ENCODE results near the gene LPXN. TPM values are rescaled to one million over a fixed set of nuclear protein-coding genes. Genes with fewer than 3 reads are reported as not detected.

Gene LPXN
- total and polyA plus RNA-seq, 10 of the 15 experiments (the other 5 are each of a cell fraction or from before 2014, with no cell fraction given) = 131 to 349 (median 201) TPM

DNA sequence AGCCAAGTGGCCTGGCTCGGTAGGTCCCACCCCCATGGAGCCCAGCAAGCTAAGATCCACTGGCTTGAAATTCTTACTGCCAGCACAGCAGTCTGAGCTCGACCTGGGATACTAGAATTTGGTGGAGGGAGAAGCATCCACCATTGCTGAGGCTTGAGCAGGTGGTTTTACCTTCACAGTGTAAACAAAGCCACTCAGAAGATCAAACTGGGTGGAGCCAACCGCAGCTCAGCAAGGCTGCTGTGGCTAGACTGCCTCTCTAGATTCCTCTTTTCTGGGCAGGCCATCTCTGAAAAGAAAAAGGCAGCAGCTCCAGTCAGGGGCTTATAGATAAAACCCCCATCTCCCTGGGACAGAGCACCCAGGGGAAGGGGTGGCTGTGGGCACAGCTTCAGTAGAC, 45.4 kb downstream of the LPXN start (continued):
- TF ChIP-seq, protein P1, sequence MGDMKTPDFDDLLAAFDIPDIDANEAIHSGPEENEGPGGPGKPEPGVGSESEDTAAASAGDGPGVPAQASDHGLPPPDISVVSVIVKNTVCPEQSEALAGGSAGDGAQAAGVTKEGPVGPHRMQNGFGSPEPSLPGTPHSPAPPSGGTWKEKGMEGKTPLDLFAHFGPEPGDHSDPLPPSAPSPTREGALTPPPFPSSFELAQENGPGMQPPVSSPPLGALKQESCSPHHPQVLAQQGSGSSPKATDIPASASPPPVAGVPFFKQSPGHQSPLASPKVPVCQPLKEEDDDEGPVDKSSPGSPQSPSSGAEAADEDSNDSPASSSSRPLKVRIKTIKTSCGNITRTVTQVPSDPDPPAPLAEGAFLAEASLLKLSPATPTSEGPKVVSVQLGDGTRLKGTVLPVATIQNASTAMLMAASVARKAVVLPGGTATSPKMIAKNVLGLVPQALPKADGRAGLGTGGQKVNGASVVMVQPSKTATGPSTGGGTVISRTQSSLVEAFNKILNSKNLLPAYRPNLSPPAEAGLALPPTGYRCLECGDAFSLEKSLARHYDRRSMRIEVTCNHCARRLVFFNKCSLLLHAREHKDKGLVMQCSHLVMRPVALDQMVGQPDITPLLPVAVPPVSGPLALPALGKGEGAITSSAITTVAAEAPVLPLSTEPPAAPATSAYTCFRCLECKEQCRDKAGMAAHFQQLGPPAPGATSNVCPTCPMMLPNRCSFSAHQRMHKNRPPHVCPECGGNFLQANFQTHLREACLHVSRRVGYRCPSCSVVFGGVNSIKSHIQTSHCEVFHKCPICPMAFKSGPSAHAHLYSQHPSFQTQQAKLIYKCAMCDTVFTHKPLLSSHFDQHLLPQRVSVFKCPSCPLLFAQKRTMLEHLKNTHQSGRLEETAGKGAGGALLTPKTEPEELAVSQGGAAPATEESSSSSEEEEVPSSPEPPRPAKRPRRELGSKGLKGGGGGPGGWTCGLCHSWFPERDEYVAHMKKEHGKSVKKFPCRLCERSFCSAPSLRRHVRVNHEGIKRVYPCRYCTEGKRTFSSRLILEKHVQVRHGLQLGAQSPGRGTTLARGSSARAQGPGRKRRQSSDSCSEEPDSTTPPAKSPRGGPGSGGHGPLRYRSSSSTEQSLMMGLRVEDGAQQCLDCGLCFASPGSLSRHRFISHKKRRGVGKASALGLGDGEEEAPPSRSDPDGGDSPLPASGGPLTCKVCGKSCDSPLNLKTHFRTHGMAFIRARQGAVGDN (IDR thresholded peaks at IDR 0.05) = no peak
- TF ChIP-seq ASH2L (IDR thresholded peaks at IDR 0.05; ENCODE audit: borderline replicate concordance, low read depth) = no peak

DNA sequence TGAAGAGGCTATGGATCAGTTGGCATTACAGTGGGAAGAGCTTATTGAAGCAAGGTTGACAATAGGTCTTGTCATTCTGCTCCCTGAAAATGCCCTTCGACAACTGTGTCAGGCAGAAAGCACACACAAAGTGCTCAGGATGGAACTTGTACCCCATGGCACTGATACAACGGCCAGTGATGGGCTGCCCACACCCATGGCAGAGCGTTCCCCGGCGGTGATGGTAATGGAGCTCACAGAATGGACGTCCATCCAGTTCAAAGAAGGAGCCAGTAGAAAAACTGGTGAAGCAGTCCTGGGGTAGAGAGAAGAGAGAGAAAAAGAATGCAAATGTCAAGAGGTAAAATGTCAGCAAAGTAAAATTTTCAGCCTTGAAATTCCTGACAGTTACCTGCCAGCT, 48.2 kb downstream of the LPXN start:
- H3K27ac ChIP-seq (ENCODE audit: control insufficient read depth, insufficient read depth) = no peak overlapping the region
- H3K79me2 ChIP-seq (ENCODE audit: control insufficient read depth, insufficient read depth, low read length) = no peaks in the 10 kb centered on the region
- H3K9me3 ChIP-seq (replicated peaks; ENCODE audit: control insufficient read depth, insufficient read depth, low read length) = no peaks in the 10 kb centered on the region
- H3K27me3 ChIP-seq (replicated peaks in 1 of 2; ENCODE audit: control insufficient read depth in 2 of 2, insufficient read depth in 2 of 2, low read length in 1 of 2) = no peaks in the 10 kb centered on the region
- POLR2A ChIA-PET = no interaction called here
- in situ Hi-C loops (cut with MboI) (loop anchor here (10.0 kb wide), 1 partner anchor 863 kb away; the partner anchor contains the start of gene ZDHHC5), intact Hi-C loops (cut with micrococcal nuclease; ENCODE audit: unreplicated experiment) (no loop called here)
- no peak overlapping the region for H3K4me3 ChIP-seq
- DNase-seq (ENCODE audit: low read depth, low spot score) (no peak), ATAC-seq (no peak), FAIRE-seq (no peak)
- peaks cover 6 to 17% of the 10 kb centered on the region in 2 experiments; a peak in 3 of 4 replicates for H3K36me3 ChIP-seq (ENCODE audit: control insufficient read depth in 2 of 2, insufficient read depth in 2 of 2, low read length in 1 of 2)
- no peaks in the 10 kb centered on the region for H4K20me1 ChIP-seq (ENCODE audit: control insufficient read depth, insufficient read depth)
- SMC1A ChIA-PET (ENCODE audit: uncharacterized antibody, unreplicated experiment) = interaction anchor here (0.9 to 9.4 kb wide), 3 partner anchors 21 to 49 kb away, joined by 3 to 98 read pairs (median 4); partner anchors contain the start of genes LPXN and OR5B21
- H2AFZ ChIP-seq (ENCODE audit: control insufficient read depth, low read depth, low read length) = no peak overlapping the region
- WGBS (ENCODE audit: insufficient coverage, insufficient replicate concordance, low lambda C conversion rate, missing lambda C conversion rate) = 94% methylated on average over 6 of the region's 6 CpGs
- RAD21 ChIA-PET (ENCODE audit: unreplicated experiment) = no interaction called here
- TF ChIP-seq PAX5 (IDR thresholded peaks at IDR 0.05; ENCODE audit: borderline replicate concordance, low read depth, low read length) = no peak
- no peak for TF ChIP-seq TBL1XR1 (IDR thresholded peaks at IDR 0.05; ENCODE audit: low read depth, low read length)
- TF ChIP-seq, protein P1 (IDR thresholded peaks at IDR 0.05) = no peak
- TF ChIP-seq IKZF1 (conservative IDR thresholded peaks at IDR 0.05) = no peak
- no peak for TF ChIP-seq NR2C2 (IDR thresholded peaks at IDR 0.05; ENCODE audit: borderline replicate concordance, control insufficient read depth, insufficient read length, low read depth)
- TF ChIP-seq STAT3 (IDR thresholded peaks at IDR 0.05; ENCODE audit: low read depth, low read length) = no peak
- TF ChIP-seq JUNB (IDR thresholded peaks at IDR 0.05) = no peak
- H3K9ac ChIP-seq (ENCODE audit: control insufficient read depth, insufficient read depth, low read length) = no peak overlapping the region
- CTCF ChIA-PET = interaction anchor here (1.0 to 4.7 kb wide), 3 partner anchors 40 to 102 kb away, joined by 5 to 26 read pairs (median 25); no protein-coding TSS in a partner anchor
- BruUV-seq (replicated peaks) = no TSS peak
- no peak overlapping the region for H3K4me2 ChIP-seq (ENCODE audit: control insufficient read depth, insufficient read depth)
- peaks cover 30% of the 10 kb centered on the region for H3K4me1 ChIP-seq (ENCODE audit: control insufficient read depth, insufficient read depth, low read length)

All from GM12878 (cell line).